Inferior parietal cortex (tissue), 1 donor: ENCODE data around the gene SHROOM4.

Experiments
- DNase-seq: peaks from one replicate; pipeline ENCODE4 v3.0.0-alpha.2; 2016; ENCODE audit errors: extremely low spot score

SHROOM4 gene

GRCh38 chrX:50618788-50619558 is 195.0 kb downstream of the SHROOM4 start:
- DNase-seq: no peak

- no peak for DNase-seq
Observed at GRCh38 chrX:50617183-50617582, 196.8 kb downstream of the SHROOM4 start.

- no peak for DNase-seq
Observed at GRCh38 chrX:50615570-50616158, 198.3 kb downstream of the SHROOM4 start.

- no peak for DNase-seq
Observed at GRCh38 chrX:50614460-50614859, 199.5 kb downstream of the SHROOM4 start.

- no peak for DNase-seq
Observed at GRCh38 chrX:50613846-50614245, 200.1 kb downstream of the SHROOM4 start.

- DNase-seq: no peak
Observed at GRCh38 chrX:50609796-50610195, 204.2 kb downstream of the SHROOM4 start.

GRCh38 chrX:50606300-50606950 is 207.6 kb downstream of the SHROOM4 start:
- DNase-seq: no peak

GRCh38 chrX:50596056-50596455 is 217.9 kb downstream of the SHROOM4 start:
- no peak for DNase-seq

GRCh38 chrX:50594788-50595187 is 219.2 kb downstream of the SHROOM4 start:
- DNase-seq: no peak

GRCh38 chrX:50586980-50587379 is 227.0 kb downstream of the SHROOM4 start:
- DNase-seq: no peak

- no peak for DNase-seq
Observed at GRCh38 chrX:50586407-50586806, 227.6 kb downstream of the SHROOM4 start.

- no peak for DNase-seq
Observed at GRCh38 chrX:50581405-50581804, 232.6 kb downstream of the SHROOM4 start.

GRCh38 chrX:50579955-50580354 is 234.0 kb downstream of the SHROOM4 start:
- peak; percentile 75 for DNase-seq

GRCh38 chrX:50577326-50577725 is 236.7 kb downstream of the SHROOM4 start:
- DNase-seq: no peak

GRCh38 chrX:50567636-50568035 is 246.4 kb downstream of the SHROOM4 start:
- DNase-seq: no peak

GRCh38 chrX:50565718-50566117 is 248.3 kb downstream of the SHROOM4 start:
- DNase-seq: no peak
